Measurements from ENCODE around the gene VSTM5.

GRCh38 chr11:93875637-93876036 is 25.2 kb upstream of the VSTM5 start:
- no peak for TF ChIP-seq CSDC2 (CRISPR knock-in tag; IDR thresholded peaks at IDR 0.05)
- no peak for TF ChIP-seq ZNF70 (CRISPR knock-in tag; IDR thresholded peaks at IDR 0.05)
- no peak for TF ChIP-seq PATZ1 (CRISPR knock-in tag; IDR thresholded peaks at IDR 0.05; ENCODE audit: borderline replicate concordance)
- no peak for TF ChIP-seq ISL1 (CRISPR knock-in tag; IDR thresholded peaks at IDR 0.05)

Data from SK-N-SH treated with all-trans-retinoic acid at 6 μM for 48 hours (cell line).